MM.1S (cell line): ENCODE results near the gene NR2E1.

ENCODE experiments used
- DNase-seq: peaks from one replicate; pipeline ENCODE4 v3.0.0-alpha.2; 2015
- H2AFZ ChIP-seq: fragments of 300-600 bp; sonication (generic); 2 replicates; pipeline ENCODE4 v1.6.0; 2016; ENCODE audit warnings: antibody characterized with exemption, low read length
- H3F3A ChIP-seq: fragments of 300-600 bp; sonication (generic); 2 replicates; pipeline ENCODE4 v1.6.1; 2016; ENCODE audit warnings: mild to moderate bottlenecking, antibody characterized with exemption, low read length, moderate library complexity, mixed read lengths; ENCODE audit not compliant: insufficient read depth
- H3K27ac ChIP-seq: fragments of 300-600 bp; sonication (generic); 2 replicates; pipeline ENCODE4 v1.5.1; 2016; ENCODE audit warnings: mild to moderate bottlenecking, low read length
- H3K27me3 ChIP-seq: fragments of 300-600 bp; sonication (generic); replicated peaks from 2 replicates; pipeline ENCODE4 v1.6.0; 2016; ENCODE audit warnings: low read length; ENCODE audit not compliant: insufficient read depth
- H3K36me3 ChIP-seq: fragments of 300-600 bp; sonication (generic); replicated peaks from 2 replicates; pipeline ENCODE4 v1.6.1; 2016; ENCODE audit warnings: mild to moderate bottlenecking, low read length, mixed read lengths; ENCODE audit not compliant: insufficient read depth
- H3K4me1 ChIP-seq: fragments of 300-600 bp; sonication (generic); 2 replicates; pipeline ENCODE4 v1.6.1; 2016; ENCODE audit warnings: low read length, mixed read lengths
- H3K4me2 ChIP-seq: fragments of 300-600 bp; sonication (generic); 2 replicates; pipeline ENCODE4 v1.6.0; 2016; ENCODE audit warnings: low read depth, low read length
- H3K4me3 ChIP-seq: fragments of 300-600 bp; sonication (generic); 2 replicates; pipeline ENCODE4 v1.5.1; 2016; ENCODE audit warnings: low read length, mixed read lengths
- H3K79me2 ChIP-seq: fragments of 300-600 bp; sonication (generic); 2 replicates; pipeline ENCODE4 v1.6.1; 2016; ENCODE audit warnings: mixed run types, low read length, mixed read lengths
- H3K9ac ChIP-seq: fragments of 300-600 bp; sonication (generic); 2 replicates; pipeline ENCODE4 v1.6.1; 2016; ENCODE audit warnings: low read length, mixed read lengths
- H3K9me2 ChIP-seq: fragments of 300-600 bp; sonication (generic); replicated peaks from 2 replicates; pipeline ENCODE4 v1.6.1; 2016; ENCODE audit warnings: mild to moderate bottlenecking, low read length, mixed read lengths; ENCODE audit not compliant: insufficient read depth
- H3K9me3 ChIP-seq: fragments of 300-600 bp; sonication (generic); replicated peaks from 2 replicates; pipeline ENCODE4 v1.6.1; 2016; ENCODE audit warnings: mild to moderate bottlenecking, low read length, mixed read lengths; ENCODE audit not compliant: insufficient read depth
- H4K20me1 ChIP-seq: fragments of 300-600 bp; sonication (generic); 2 replicates; pipeline ENCODE4 v1.6.1; 2016; ENCODE audit warnings: mild to moderate bottlenecking, low read length, moderate library complexity, mixed read lengths; ENCODE audit not compliant: insufficient read depth
- EZH2 ChIP-seq: fragments of 300-600 bp; sonication (generic); optimal IDR thresholded peaks from 2 replicates; pipeline ENCODE3; 2017; ENCODE audit warnings: low read depth, mild to moderate bottlenecking, antibody characterized with exemption, low read length, mixed read lengths
- EZH2phosphoT487 ChIP-seq: fragments of 300-600 bp; sonication (generic); IDR thresholded peaks from 2 replicates; pipeline ENCODE4 v1.6.1; 2018; ENCODE audit warnings: antibody characterized with exemption, low read length
- TF ChIP-seq, protein P1 (sequence below): fragments of 300-600 bp; sonication (generic); IDR thresholded peaks from 2 replicates; pipeline ENCODE4 v1.5.1; 2016; ENCODE audit warnings: antibody characterized with exemption, low read length, mixed read lengths

The NR2E1 gene

DNA sequence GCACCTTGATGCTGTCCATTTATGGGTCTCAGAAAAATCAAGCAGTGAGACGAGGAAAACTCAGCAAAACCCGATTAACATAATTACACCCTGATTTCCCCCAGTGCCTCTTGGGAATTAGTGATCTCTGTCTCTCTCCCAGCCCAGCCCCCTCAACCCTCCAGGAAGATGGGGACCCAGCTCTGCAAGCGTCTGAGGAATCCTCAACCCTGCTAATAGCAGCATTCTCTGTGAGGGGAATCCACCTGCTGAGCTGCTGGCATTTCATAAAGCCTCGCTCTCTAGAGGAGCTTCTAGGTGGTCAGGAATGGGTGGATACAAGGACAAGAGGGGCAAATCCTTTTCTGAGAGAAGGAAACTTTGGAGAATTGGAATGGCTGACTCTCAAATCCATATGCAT is 13.9 kb downstream of the NR2E1 start:
- H3K27ac ChIP-seq: no peak overlapping the region
- H3K4me2 ChIP-seq: no peak overlapping the region
- TF ChIP-seq EZH2phosphoT487 (no peak), EZH2 (no peak)
- TF ChIP-seq, protein P1, sequence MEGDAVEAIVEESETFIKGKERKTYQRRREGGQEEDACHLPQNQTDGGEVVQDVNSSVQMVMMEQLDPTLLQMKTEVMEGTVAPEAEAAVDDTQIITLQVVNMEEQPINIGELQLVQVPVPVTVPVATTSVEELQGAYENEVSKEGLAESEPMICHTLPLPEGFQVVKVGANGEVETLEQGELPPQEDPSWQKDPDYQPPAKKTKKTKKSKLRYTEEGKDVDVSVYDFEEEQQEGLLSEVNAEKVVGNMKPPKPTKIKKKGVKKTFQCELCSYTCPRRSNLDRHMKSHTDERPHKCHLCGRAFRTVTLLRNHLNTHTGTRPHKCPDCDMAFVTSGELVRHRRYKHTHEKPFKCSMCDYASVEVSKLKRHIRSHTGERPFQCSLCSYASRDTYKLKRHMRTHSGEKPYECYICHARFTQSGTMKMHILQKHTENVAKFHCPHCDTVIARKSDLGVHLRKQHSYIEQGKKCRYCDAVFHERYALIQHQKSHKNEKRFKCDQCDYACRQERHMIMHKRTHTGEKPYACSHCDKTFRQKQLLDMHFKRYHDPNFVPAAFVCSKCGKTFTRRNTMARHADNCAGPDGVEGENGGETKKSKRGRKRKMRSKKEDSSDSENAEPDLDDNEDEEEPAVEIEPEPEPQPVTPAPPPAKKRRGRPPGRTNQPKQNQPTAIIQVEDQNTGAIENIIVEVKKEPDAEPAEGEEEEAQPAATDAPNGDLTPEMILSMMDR: no peak
- H3F3A ChIP-seq: no peaks in the 10 kb centered on the region
- H3K9ac ChIP-seq: no peak overlapping the region
- no peak overlapping the region for H3K4me3 ChIP-seq
- no peak for DNase-seq
- 0 out of 2 replicates have a peak, but pooled peaks cover 3% of the 10 kb centered on the region for H3K27me3 ChIP-seq
- H4K20me1 ChIP-seq: no peaks in the 10 kb centered on the region
- H3K79me2 ChIP-seq: no peaks in the 10 kb centered on the region
- no peaks in the 10 kb centered on the region for H3K9me3 ChIP-seq
- H3K36me3 ChIP-seq: no peaks in the 10 kb centered on the region
- no peaks in the 10 kb centered on the region for H3K4me1 ChIP-seq
- H3K9me2 ChIP-seq: no peaks in the 10 kb centered on the region
- H2AFZ ChIP-seq: no peak overlapping the region

DNA sequence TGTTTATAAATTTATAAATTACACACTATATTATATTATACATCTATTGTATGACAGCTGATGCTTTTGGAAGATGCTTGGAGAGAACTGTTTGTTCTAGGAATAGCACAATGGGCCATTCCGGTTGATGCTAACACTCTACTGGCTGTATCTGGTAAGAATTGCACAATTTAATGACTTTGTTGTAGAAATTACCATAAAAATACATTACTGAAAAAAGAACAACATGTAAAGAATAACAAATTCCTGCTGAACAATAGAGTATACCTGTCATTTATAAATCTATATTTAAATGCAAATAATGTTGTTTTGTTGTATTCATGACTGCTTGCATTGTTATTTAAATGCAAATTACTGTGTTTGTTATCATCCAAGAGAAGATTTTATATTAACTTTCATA is 14.4 kb downstream of the NR2E1 start:
- H3K79me2 ChIP-seq: no peaks in the 10 kb centered on the region
- H3K4me1 ChIP-seq: no peaks in the 10 kb centered on the region
- H3K27ac ChIP-seq: no peak overlapping the region
- no peaks in the 10 kb centered on the region for H3K9me3 ChIP-seq
- no peak overlapping the region for H3K9ac ChIP-seq
- no peak overlapping the region for H3K4me3 ChIP-seq
- no peak for TF ChIP-seq EZH2
- TF ChIP-seq EZH2phosphoT487: no peak
- TF ChIP-seq, protein P1: no peak
- no peaks in the 10 kb centered on the region for H3K9me2 ChIP-seq
- no peak overlapping the region for H3K4me2 ChIP-seq
- H3K27me3 ChIP-seq: 0 out of 2 replicates have a peak, but pooled peaks cover 3% of the 10 kb centered on the region
- no peaks in the 10 kb centered on the region for H3K36me3 ChIP-seq
- H4K20me1 ChIP-seq: no peaks in the 10 kb centered on the region
- no peaks in the 10 kb centered on the region for H3F3A ChIP-seq
- no peak overlapping the region for H2AFZ ChIP-seq
- no peak for DNase-seq

DNA sequence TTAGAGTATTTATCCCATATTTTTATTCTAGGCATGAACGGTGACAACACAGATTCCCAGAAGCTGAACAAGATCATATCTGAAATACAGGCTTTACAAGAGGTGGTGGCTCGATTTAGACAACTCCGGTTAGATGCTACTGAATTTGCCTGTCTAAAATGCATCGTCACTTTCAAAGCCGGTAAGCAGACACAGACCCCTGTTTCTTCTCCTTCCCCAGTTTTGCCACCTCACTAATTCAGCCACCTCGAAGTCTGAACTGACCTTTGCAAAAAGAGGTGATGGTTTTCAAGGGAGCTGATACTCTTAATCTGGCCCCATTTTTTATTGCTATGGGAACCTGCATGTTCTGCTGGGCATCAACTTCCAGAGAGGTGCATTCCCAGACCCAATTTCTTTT is 15.0 kb downstream of the NR2E1 start:
- Histone ChIP-seq H3F3A (no peaks in the 10 kb centered on the region), H3K4me2 (no peak overlapping the region), H3K9me2 (no peaks in the 10 kb centered on the region), H3K79me2 (no peaks in the 10 kb centered on the region), H3K4me1 (no peaks in the 10 kb centered on the region), H3K9me3 (no peaks in the 10 kb centered on the region), H3K27ac (no peak overlapping the region), H2AFZ (no peak overlapping the region), H4K20me1 (no peaks in the 10 kb centered on the region), H3K27me3 (0 out of 2 replicates have a peak, but pooled peaks cover 3% of the 10 kb centered on the region), H3K9ac (no peak overlapping the region), H3K4me3 (no peak overlapping the region), H3K36me3 (no peaks in the 10 kb centered on the region)
- DNase-seq: no peak
- no peak for TF ChIP-seq EZH2phosphoT487

DNA sequence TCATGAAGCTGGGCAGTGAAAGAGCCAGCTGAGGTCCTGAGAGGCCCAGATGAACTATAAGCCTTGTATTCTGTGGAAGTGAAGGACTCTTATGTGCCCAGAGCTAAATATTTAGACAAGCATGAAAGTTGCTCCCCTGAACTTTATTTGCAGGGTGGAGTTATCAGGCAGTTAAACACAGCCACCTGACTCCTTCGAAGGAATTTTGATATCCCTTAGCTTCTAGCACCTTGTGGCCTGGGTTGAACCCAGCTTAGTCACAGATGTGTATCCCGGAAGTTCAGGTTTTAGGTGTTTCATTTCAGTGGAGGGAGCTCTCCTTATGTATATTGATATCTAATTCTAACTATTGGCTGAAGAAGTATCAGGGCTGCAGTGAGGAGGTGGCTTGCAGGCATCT is 20.4 kb downstream of the NR2E1 start:
- no peak overlapping the region for H3K9ac ChIP-seq
- no peak overlapping the region for H3K27ac ChIP-seq
- H3K27me3 ChIP-seq: no peaks in the 10 kb centered on the region
- no peaks in the 10 kb centered on the region for H4K20me1 ChIP-seq
- H3F3A ChIP-seq: no peaks in the 10 kb centered on the region
- no peak overlapping the region for H3K4me2 ChIP-seq
- TF ChIP-seq, protein P1: no peak
- TF ChIP-seq EZH2 (no peak), EZH2phosphoT487 (no peak)
- H2AFZ ChIP-seq: no peak overlapping the region
- H3K4me1 ChIP-seq: no peaks in the 10 kb centered on the region
- H3K36me3 ChIP-seq: no peaks in the 10 kb centered on the region
- no peak overlapping the region for H3K4me3 ChIP-seq
- no peaks in the 10 kb centered on the region for H3K79me2 ChIP-seq
- H3K9me2 ChIP-seq: no peaks in the 10 kb centered on the region
- DNase-seq: no peak
- no peaks in the 10 kb centered on the region for H3K9me3 ChIP-seq
